ENCODE data around the gene RUFY1. TPM values are rescaled to one million over a fixed set of nuclear protein-coding genes. Genes with fewer than 3 reads are reported as not detected.
A peak's percentile ranks its signal among the peaks of the same experiment; 100 is the strongest.

RUFY1 gene
- total and polyA plus RNA-seq, 2 of the 13 experiments (the other 11 are each of a cell fraction or from before 2014, with no cell fraction given) = 19.9 to 31.9 TPM

DNA sequence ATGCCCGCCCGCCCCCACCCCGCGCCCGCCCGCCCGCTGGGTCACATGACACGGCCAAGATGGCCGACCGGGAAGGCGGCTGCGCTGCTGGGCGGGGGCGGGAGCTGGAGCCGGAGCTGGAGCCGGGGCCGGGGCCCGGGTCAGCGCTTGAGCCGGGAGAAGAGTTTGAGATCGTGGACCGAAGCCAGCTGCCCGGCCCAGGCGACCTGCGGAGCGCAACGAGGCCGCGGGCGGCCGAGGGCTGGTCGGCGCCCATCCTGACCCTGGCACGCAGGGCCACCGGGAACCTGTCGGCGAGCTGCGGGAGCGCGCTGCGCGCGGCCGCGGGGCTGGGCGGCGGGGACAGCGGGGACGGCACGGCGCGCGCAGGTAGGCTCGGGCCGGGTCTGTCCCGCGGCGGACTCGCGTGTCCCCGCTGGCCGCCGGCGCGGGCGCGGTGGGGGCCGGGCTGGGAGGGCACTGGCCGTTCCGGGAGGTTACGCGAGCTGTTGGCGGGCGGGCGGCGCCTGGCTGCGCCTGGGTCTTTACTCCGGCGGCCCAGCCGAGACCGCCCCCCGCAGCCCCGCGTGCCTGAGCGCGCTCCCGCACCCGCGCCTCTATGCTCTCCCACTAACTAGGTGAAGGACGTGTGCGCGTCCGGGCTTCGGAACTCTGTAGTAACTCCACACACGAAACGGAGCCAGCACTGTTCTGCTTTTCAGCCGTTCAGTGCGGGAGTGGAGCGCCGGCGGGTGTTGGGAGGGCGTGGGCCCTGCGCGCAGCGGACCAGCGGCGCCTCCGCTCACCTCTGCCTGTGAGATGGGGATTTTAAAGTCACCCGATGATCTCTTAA, at the start of gene RUFY1 (continued):
- TF ChIP-seq, protein P1, sequence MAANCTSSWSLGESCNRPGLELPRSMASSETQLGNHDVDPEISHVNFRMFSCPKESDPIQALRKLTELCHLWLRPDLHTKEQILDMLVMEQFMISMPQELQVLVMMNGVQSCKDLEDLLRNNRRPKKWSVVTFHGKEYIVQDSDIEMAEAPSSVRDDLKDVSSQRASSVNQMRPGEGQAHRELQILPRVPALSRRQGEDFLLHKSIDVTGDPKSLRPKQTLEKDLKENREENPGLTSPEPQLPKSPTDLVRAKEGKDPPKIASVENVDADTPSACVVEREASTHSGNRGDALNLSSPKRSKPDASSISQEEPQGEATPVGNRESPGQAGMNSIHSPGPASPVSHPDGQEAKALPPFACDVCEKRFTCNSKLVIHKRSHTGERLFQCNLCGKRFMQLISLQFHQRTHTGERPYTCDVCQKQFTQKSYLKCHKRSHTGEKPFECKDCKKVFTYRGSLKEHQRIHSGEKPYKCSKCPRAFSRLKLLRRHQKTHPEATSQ (CRISPR knock-in tag; IDR thresholded peaks at IDR 0.05; ENCODE audit: borderline replicate concordance) = no peak
- TF ChIP-seq ZNF773 (CRISPR knock-in tag; IDR thresholded peaks at IDR 0.05; ENCODE audit: borderline replicate concordance) = peak; percentile 44; the same call in 1 of the 2 replicates
- TF ChIP-seq EED (CRISPR knock-in tag; IDR thresholded peaks at IDR 0.05) = no peak
- TF ChIP-seq MYC (CRISPR knock-in tag; IDR thresholded peaks at IDR 0.05; ENCODE audit: borderline replicate concordance) = peak; percentile 72; the same call in 1 of the 2 replicates
- no peak for TF ChIP-seq HNF4A (CRISPR knock-in tag; IDR thresholded peaks at IDR 0.05)
- TF ChIP-seq MEIS2 (CRISPR knock-in tag; IDR thresholded peaks at IDR 0.05) = peak; percentile 25; the same call in 1 of the 2 replicates
- peak; percentile 27; the same call in 1 of the 2 replicates for TF ChIP-seq POLR2AphosphoS5 (IDR thresholded peaks at IDR 0.05; ENCODE audit: low read depth, low read length)
- TF ChIP-seq, protein P2, sequence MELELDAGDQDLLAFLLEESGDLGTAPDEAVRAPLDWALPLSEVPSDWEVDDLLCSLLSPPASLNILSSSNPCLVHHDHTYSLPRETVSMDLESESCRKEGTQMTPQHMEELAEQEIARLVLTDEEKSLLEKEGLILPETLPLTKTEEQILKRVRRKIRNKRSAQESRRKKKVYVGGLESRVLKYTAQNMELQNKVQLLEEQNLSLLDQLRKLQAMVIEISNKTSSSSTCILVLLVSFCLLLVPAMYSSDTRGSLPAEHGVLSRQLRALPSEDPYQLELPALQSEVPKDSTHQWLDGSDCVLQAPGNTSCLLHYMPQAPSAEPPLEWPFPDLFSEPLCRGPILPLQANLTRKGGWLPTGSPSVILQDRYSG (CRISPR knock-in tag; IDR thresholded peaks at IDR 0.05) = 0 out of 2 replicates have a peak, but pooled peaks have one; percentile 15
- 0 out of 2 replicates have a peak, but pooled peaks have one; percentile 47 for TF ChIP-seq NR2F2 (IDR thresholded peaks at IDR 0.05; ENCODE audit: borderline replicate concordance, low read depth)
- 0 out of 2 replicates have a peak, but pooled peaks have one; percentile 7 for TF ChIP-seq AHR (CRISPR knock-in tag; IDR thresholded peaks at IDR 0.05)
- peak; percentile 25; the same call in 1 of the 2 replicates for TF ChIP-seq TBX2 (CRISPR knock-in tag; IDR thresholded peaks at IDR 0.05; ENCODE audit: borderline replicate concordance)
- TF ChIP-seq ZNF605 (CRISPR knock-in tag; IDR thresholded peaks at IDR 0.05) = peak; percentile 50; the same call in 1 of the 2 replicates
- TF ChIP-seq ZNF550 (CRISPR knock-in tag; IDR thresholded peaks at IDR 0.05; ENCODE audit: borderline replicate concordance) = no peak
- TF ChIP-seq ZNF329 (CRISPR knock-in tag; IDR thresholded peaks at IDR 0.05; ENCODE audit: low read depth) = peak; percentile 44; the same call in 1 of the 2 replicates
- TF ChIP-seq, protein P3, sequence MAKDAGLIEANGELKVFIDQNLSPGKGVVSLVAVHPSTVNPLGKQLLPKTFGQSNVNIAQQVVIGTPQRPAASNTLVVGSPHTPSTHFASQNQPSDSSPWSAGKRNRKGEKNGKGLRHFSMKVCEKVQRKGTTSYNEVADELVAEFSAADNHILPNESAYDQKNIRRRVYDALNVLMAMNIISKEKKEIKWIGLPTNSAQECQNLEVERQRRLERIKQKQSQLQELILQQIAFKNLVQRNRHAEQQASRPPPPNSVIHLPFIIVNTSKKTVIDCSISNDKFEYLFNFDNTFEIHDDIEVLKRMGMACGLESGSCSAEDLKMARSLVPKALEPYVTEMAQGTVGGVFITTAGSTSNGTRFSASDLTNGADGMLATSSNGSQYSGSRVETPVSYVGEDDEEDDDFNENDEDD (CRISPR knock-in tag; IDR thresholded peaks at IDR 0.05; ENCODE audit: borderline replicate concordance) = peak; percentile 43; the same call in 1 of the 2 replicates
- TF ChIP-seq, protein P4, sequence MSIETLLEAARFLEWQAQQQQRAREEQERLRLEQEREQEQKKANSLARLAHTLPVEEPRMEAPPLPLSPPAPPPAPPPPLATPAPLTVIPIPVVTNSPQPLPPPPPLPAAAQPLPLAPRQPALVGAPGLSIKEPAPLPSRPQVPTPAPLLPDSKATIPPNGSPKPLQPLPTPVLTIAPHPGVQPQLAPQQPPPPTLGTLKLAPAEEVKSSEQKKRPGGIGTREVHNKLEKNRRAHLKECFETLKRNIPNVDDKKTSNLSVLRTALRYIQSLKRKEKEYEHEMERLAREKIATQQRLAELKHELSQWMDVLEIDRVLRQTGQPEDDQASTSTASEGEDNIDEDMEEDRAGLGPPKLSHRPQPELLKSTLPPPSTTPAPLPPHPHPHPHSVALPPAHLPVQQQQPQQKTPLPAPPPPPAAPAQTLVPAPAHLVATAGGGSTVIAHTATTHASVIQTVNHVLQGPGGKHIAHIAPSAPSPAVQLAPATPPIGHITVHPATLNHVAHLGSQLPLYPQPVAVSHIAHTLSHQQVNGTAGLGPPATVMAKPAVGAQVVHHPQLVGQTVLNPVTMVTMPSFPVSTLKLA (IDR thresholded peaks at IDR 0.05) = no peak
- no peak for TF ChIP-seq ZNF761 (CRISPR knock-in tag; conservative IDR thresholded peaks at IDR 0.05)
- TF ChIP-seq ZNF354B (CRISPR knock-in tag; IDR thresholded peaks at IDR 0.05) = no peak
- TF ChIP-seq FOXO1 (CRISPR knock-in tag; IDR thresholded peaks at IDR 0.05) = 0 out of 2 replicates have a peak, but pooled peaks have one; percentile 23
- TF ChIP-seq, protein P5, sequence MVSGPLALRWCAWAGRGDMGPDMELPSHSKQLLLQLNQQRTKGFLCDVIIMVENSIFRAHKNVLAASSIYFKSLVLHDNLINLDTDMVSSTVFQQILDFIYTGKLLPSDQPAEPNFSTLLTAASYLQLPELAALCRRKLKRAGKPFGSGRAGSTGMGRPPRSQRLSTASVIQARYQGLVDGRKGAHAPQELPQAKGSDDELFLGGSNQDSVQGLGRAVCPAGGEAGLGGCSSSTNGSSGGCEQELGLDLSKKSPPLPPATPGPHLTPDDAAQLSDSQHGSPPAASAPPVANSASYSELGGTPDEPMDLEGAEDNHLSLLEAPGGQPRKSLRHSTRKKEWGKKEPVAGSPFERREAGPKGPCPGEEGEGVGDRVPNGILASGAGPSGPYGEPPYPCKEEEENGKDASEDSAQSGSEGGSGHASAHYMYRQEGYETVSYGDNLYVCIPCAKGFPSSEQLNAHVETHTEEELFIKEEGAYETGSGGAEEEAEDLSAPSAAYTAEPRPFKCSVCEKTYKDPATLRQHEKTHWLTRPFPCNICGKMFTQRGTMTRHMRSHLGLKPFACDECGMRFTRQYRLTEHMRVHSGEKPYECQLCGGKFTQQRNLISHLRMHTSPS (CRISPR knock-in tag; IDR thresholded peaks at IDR 0.05; ENCODE audit: low read depth) = no peak; the same call in 1 of the 2 replicates
- no peak for TF ChIP-seq SMYD3 (CRISPR knock-in tag; IDR thresholded peaks at IDR 0.05)
